ENCODE measurements around the gene FMNL2. TPM values are rescaled to one million over a fixed set of nuclear protein-coding genes. Genes with fewer than 3 reads are reported as not detected.

FMNL2 gene
- total RNA-seq, 1 donor from 2014 or later: 41.7 TPM

- Mint-ChIP-seq H3K9me3 (ENCODE audit: unreplicated experiment) (no peaks in the 10 kb centered on the region), H3K27me3 (ENCODE audit: unreplicated experiment) (peaks cover 7% of the 10 kb centered on the region), H3K27ac (ENCODE audit: unreplicated experiment) (peak overlapping the region; percentile 98), H3K36me3 (ENCODE audit: low read depth, unreplicated experiment) (no peaks in the 10 kb centered on the region), H3K4me1 (ENCODE audit: unreplicated experiment) (peaks cover 66% of the 10 kb centered on the region), H3K4me3 (ENCODE audit: unreplicated experiment) (no peak overlapping the region)
- TF ChIP-seq, protein P1, sequence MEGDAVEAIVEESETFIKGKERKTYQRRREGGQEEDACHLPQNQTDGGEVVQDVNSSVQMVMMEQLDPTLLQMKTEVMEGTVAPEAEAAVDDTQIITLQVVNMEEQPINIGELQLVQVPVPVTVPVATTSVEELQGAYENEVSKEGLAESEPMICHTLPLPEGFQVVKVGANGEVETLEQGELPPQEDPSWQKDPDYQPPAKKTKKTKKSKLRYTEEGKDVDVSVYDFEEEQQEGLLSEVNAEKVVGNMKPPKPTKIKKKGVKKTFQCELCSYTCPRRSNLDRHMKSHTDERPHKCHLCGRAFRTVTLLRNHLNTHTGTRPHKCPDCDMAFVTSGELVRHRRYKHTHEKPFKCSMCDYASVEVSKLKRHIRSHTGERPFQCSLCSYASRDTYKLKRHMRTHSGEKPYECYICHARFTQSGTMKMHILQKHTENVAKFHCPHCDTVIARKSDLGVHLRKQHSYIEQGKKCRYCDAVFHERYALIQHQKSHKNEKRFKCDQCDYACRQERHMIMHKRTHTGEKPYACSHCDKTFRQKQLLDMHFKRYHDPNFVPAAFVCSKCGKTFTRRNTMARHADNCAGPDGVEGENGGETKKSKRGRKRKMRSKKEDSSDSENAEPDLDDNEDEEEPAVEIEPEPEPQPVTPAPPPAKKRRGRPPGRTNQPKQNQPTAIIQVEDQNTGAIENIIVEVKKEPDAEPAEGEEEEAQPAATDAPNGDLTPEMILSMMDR (IDR thresholded peaks at IDR 0.05; ENCODE audit: unreplicated experiment): no peak
- peak; percentile 47 for DNase-seq (ENCODE audit: low spot score)
Measured at GRCh38 chr2:152542995-152543481, 208.1 kb downstream of the FMNL2 start.

- H3K27ac Mint-ChIP-seq (ENCODE audit: unreplicated experiment): peak overlapping the region; percentile 98
Measured at GRCh38 chr2:152543717-152544116, 208.7 kb downstream of the FMNL2 start.

DNA sequence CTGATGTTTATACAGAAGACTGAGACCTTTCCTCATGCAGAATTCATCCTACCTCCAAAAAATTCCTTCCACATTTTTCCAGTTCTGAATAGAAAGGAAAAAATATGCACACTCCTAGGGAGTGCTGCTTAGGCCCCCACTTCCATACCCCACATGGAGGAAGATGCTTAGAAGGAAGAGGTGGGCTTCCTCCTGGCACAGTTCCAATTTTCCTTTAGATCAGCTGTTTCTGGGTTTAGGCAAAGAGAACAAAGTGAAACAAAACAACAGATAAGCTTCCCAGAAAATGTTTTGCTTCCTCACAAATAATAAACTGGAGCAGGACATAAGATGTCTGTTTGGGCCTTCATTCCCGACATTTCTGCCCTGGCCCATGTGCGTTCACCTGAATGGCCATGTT, 209.7 kb downstream of the FMNL2 start:
- H3K27ac Mint-ChIP-seq (ENCODE audit: unreplicated experiment): peak overlapping the region; percentile 79
- H3K4me1 Mint-ChIP-seq (ENCODE audit: unreplicated experiment): peaks cover 71% of the 10 kb centered on the region

More at GRCh38 chr2:152543717-152544116, 208.7 kb downstream of the FMNL2 start:
- Mint-ChIP-seq H3K27me3 (ENCODE audit: unreplicated experiment) (peaks cover 10% of the 10 kb centered on the region), H3K9me3 (ENCODE audit: unreplicated experiment) (no peaks in the 10 kb centered on the region), H3K36me3 (ENCODE audit: low read depth, unreplicated experiment) (no peaks in the 10 kb centered on the region), H3K4me3 (ENCODE audit: unreplicated experiment) (no peak overlapping the region), H3K4me1 (ENCODE audit: unreplicated experiment) (peaks cover 71% of the 10 kb centered on the region)
- TF ChIP-seq, protein P1 (IDR thresholded peaks at IDR 0.05; ENCODE audit: unreplicated experiment): no peak
- no peak for DNase-seq (ENCODE audit: low spot score)

GRCh38 chr2:152546230-152546837, 211.4 kb downstream of the FMNL2 start:
- Mint-ChIP-seq H3K27ac (ENCODE audit: unreplicated experiment) (peak overlapping the region; percentile 34), H3K4me3 (ENCODE audit: unreplicated experiment) (peak overlapping the region; percentile 54), H3K36me3 (ENCODE audit: low read depth, unreplicated experiment) (peaks cover 3% of the 10 kb centered on the region), H3K9me3 (ENCODE audit: unreplicated experiment) (no peaks in the 10 kb centered on the region), H3K4me1 (ENCODE audit: unreplicated experiment) (peaks cover 67% of the 10 kb centered on the region), H3K27me3 (ENCODE audit: unreplicated experiment) (peaks cover 10% of the 10 kb centered on the region)
- TF ChIP-seq, protein P1 (IDR thresholded peaks at IDR 0.05; ENCODE audit: unreplicated experiment): no peak
- DNase-seq (ENCODE audit: low spot score): no peak

More for the DNA sequence above, 209.7 kb downstream of the FMNL2 start:
- Mint-ChIP-seq H3K4me3 (ENCODE audit: unreplicated experiment) (no peak overlapping the region), H3K9me3 (ENCODE audit: unreplicated experiment) (no peaks in the 10 kb centered on the region), H3K27me3 (ENCODE audit: unreplicated experiment) (peaks cover 10% of the 10 kb centered on the region), H3K36me3 (ENCODE audit: low read depth, unreplicated experiment) (peaks cover 3% of the 10 kb centered on the region)
- DNase-seq (ENCODE audit: low spot score): no peak
- TF ChIP-seq, protein P1 (IDR thresholded peaks at IDR 0.05; ENCODE audit: unreplicated experiment): no peak

GRCh38 chr2:152548111-152548875, 213.3 kb downstream of the FMNL2 start:
- Mint-ChIP-seq H3K27ac (ENCODE audit: unreplicated experiment) (peak overlapping the region; percentile 43), H3K36me3 (ENCODE audit: low read depth, unreplicated experiment) (peaks cover 7% of the 10 kb centered on the region), H3K27me3 (ENCODE audit: unreplicated experiment) (peaks cover 13% of the 10 kb centered on the region), H3K4me1 (ENCODE audit: unreplicated experiment) (peaks cover 47% of the 10 kb centered on the region), H3K4me3 (ENCODE audit: unreplicated experiment) (no peak overlapping the region), H3K9me3 (ENCODE audit: unreplicated experiment) (no peaks in the 10 kb centered on the region)
- no peak for DNase-seq (ENCODE audit: low spot score)
- TF ChIP-seq, protein P1 (IDR thresholded peaks at IDR 0.05; ENCODE audit: unreplicated experiment): no peak

Data from endothelial cell (in vitro differentiated cells).